ENCODE data around the gene PBX3.

PBX3 gene

GRCh38 chr9:125902214-125902613 is 155.0 kb downstream of the PBX3 start:
- Histone ChIP-seq H3K4me3 (ENCODE audit: insufficient read depth, low read length, poor library complexity, severe bottlenecking) (no peak overlapping the region), H2AFZ (ENCODE audit: low read depth, low read length, severe bottlenecking) (no peak overlapping the region), H3K27ac (ENCODE audit: low read depth, low read length) (no peak overlapping the region), H3K9me2 (replicated peaks; ENCODE audit: insufficient read depth, low read length) (no peaks in the 10 kb centered on the region), H3K79me2 (ENCODE audit: insufficient read depth, low read length) (no peaks in the 10 kb centered on the region), H3F3A (ENCODE audit: insufficient read depth) (no peaks in the 10 kb centered on the region), H3K9ac (ENCODE audit: low read length) (no peak overlapping the region), H3K36me3 (ENCODE audit: low read length) (no peaks in the 10 kb centered on the region), H3K27me3 (ENCODE audit: low read length) (no peaks in the 10 kb centered on the region), H4K20me1 (ENCODE audit: low read depth, low read length) (peaks cover 7% of the 10 kb centered on the region), H3K9me3 (ENCODE audit: insufficient read depth, low read length) (no peaks in the 10 kb centered on the region), H3K4me2 (ENCODE audit: low read depth, low read length, poor library complexity, severe bottlenecking) (no peak overlapping the region)
- TF ChIP-seq EZH2phosphoT487 (conservative IDR thresholded peaks at IDR 0.05; ENCODE audit: low read length), result no peak
- TF ChIP-seq CTCF (IDR thresholded peaks at IDR 0.05; ENCODE audit: insufficient read depth, low read length, poor library complexity, severe bottlenecking), result no peak

GRCh38 chr9:125902831-125903512 is 155.8 kb downstream of the PBX3 start:
- Histone ChIP-seq H3K79me2 (ENCODE audit: insufficient read depth, low read length) (no peaks in the 10 kb centered on the region), H3K27ac (ENCODE audit: low read depth, low read length) (no peak overlapping the region), H3K9me2 (replicated peaks; ENCODE audit: insufficient read depth, low read length) (no peaks in the 10 kb centered on the region), H3K9me3 (ENCODE audit: insufficient read depth, low read length) (no peaks in the 10 kb centered on the region), H3K27me3 (ENCODE audit: low read length) (no peaks in the 10 kb centered on the region), H3K4me3 (ENCODE audit: insufficient read depth, low read length, poor library complexity, severe bottlenecking) (no peak overlapping the region), H3K9ac (ENCODE audit: low read length) (no peak overlapping the region), H3F3A (ENCODE audit: insufficient read depth) (no peaks in the 10 kb centered on the region), H4K20me1 (ENCODE audit: low read depth, low read length) (peaks cover 13% of the 10 kb centered on the region; the same call in 1 of the 2 replicates), H3K36me3 (ENCODE audit: low read length) (no peaks in the 10 kb centered on the region), H2AFZ (ENCODE audit: low read depth, low read length, severe bottlenecking) (no peak overlapping the region), H3K4me2 (ENCODE audit: low read depth, low read length, poor library complexity, severe bottlenecking) (no peak overlapping the region)
- TF ChIP-seq CTCF (IDR thresholded peaks at IDR 0.05; ENCODE audit: insufficient read depth, low read length, poor library complexity, severe bottlenecking) (no peak), EZH2phosphoT487 (conservative IDR thresholded peaks at IDR 0.05; ENCODE audit: low read length) (no peak)

GRCh38 chr9:125904155-125904851 is 157.1 kb downstream of the PBX3 start:
- H4K20me1 ChIP-seq (ENCODE audit: low read depth, low read length), result peaks cover 10% of the 10 kb centered on the region; the same call in 1 of the 2 replicates
- no peaks in the 10 kb centered on the region for H3K27me3 ChIP-seq (ENCODE audit: low read length)
- H3F3A ChIP-seq (ENCODE audit: insufficient read depth), result no peaks in the 10 kb centered on the region
- H3K27ac ChIP-seq (ENCODE audit: low read depth, low read length), result no peak overlapping the region
- no peaks in the 10 kb centered on the region for H3K36me3 ChIP-seq (ENCODE audit: low read length)
- TF ChIP-seq CTCF (IDR thresholded peaks at IDR 0.05; ENCODE audit: insufficient read depth, low read length, poor library complexity, severe bottlenecking) (no peak), EZH2phosphoT487 (conservative IDR thresholded peaks at IDR 0.05; ENCODE audit: low read length) (no peak)
- no peaks in the 10 kb centered on the region for H3K9me2 ChIP-seq (replicated peaks; ENCODE audit: insufficient read depth, low read length)
- H3K4me3 ChIP-seq (ENCODE audit: insufficient read depth, low read length, poor library complexity, severe bottlenecking), result no peak overlapping the region
- H3K9me3 ChIP-seq (ENCODE audit: insufficient read depth, low read length), result no peaks in the 10 kb centered on the region
- H3K9ac ChIP-seq (ENCODE audit: low read length), result no peak overlapping the region
- no peaks in the 10 kb centered on the region for H3K79me2 ChIP-seq (ENCODE audit: insufficient read depth, low read length)
- H3K4me2 ChIP-seq (ENCODE audit: low read depth, low read length, poor library complexity, severe bottlenecking), result no peak overlapping the region
- no peak overlapping the region for H2AFZ ChIP-seq (ENCODE audit: low read depth, low read length, severe bottlenecking)
